ENCODE data around the gene GPRC5B.

- TF ChIP-seq REST (IDR thresholded peaks at IDR 0.05; ENCODE audit: low read depth) (no peak), EP300 (IDR thresholded peaks at IDR 0.05; ENCODE audit: borderline replicate concordance) (no peak), EGR1 (IDR thresholded peaks at IDR 0.05) (no peak), YY1 (IDR thresholded peaks at IDR 0.05; ENCODE audit: low read depth) (no peak), TAF1 (IDR thresholded peaks at IDR 0.05; ENCODE audit: low read depth) (no peak), USF1 (IDR thresholded peaks at IDR 0.05) (no peak), RAD21 (IDR thresholded peaks at IDR 0.05; ENCODE audit: low read depth) (no peak), FOXM1 (IDR thresholded peaks at IDR 0.05; ENCODE audit: borderline replicate concordance, low read depth) (no peak), TEAD4 (IDR thresholded peaks at IDR 0.05) (no peak), MAX (IDR thresholded peaks at IDR 0.05) (no peak), ZBTB7A (IDR thresholded peaks at IDR 0.05; ENCODE audit: low read depth) (no peak), NFIC (IDR thresholded peaks at IDR 0.05) (no peak), TCF12 (IDR thresholded peaks at IDR 0.05; ENCODE audit: low read depth) (no peak)
Observed at GRCh38 chr16:19837984-19838707, 46.5 kb downstream of the GPRC5B start.

Measured in Ishikawa (cell line).